GM21619 (cell line): Measurements from ENCODE around the gene SARS2.
"Not testable (repeated sequence)": the region's sequence is repeated elsewhere in the genome, so short reads cannot be mapped to it uniquely, and the experiment has no call there.

Source experiments
- ATAC-seq: cut with Tn5 transposase; IDR thresholded peaks from one replicate; pipeline ENCODE4 v1.9.1; 2021; ENCODE audit not compliant: unreplicated experiment

SARS2 gene

GRCh38 chr19:38946229-38947010, 15.9 kb upstream of the SARS2 start:
- no peak for ATAC-seq

- ATAC-seq, result no peak
Measured at GRCh38 chr19:38945562-38946228, 15.1 kb upstream of the SARS2 start.

- no peak for ATAC-seq
Measured at GRCh38 chr19:38944981-38945506, 14.5 kb upstream of the SARS2 start.

- no peak for ATAC-seq
Measured at GRCh38 chr19:38942471-38943181, 12.1 kb upstream of the SARS2 start.

DNA sequence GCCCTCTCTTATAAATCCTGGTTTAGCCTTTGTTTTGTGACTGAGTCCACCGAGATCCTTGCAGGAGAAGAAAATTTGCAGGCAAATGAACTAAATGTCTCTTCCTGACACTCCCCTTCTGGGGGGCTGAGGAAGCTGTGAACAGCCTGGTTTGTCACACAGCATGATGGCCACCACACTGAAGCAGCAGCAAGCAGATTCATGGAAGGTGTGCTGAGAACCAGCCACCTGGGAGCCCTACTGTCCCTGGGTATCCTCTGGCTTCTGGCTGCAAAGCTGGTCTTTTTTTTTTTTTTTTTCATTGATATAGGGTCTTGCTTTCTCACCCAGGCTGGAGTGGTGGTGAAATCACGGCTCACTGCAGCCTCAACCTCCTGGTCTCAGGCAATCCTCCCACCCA, 11.4 kb upstream of the SARS2 start:
- no peak for ATAC-seq

- ATAC-seq, result not testable (repeated sequence)
Measured at GRCh38 chr19:38941466-38941865, 10.9 kb upstream of the SARS2 start.

DNA sequence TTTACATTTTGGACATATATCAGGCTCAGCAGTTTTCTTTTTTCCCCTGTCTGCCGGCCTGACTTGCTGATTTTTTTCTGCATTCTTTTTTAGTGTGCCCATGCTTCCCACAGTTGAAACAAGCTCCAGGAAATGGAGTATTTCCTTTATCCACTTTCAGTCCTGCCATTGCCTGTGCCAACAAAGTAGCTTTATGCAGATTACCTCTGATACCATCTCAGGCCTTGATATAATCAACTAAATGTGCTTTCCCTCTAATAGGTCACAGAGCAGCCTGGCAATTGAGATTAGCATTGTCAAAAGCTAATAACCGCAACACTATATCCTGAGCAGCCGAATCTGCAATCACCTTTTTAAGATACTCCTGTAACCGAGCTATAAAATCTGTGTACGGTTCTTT, 9.4 kb upstream of the SARS2 start:
- ATAC-seq, result no peak

GRCh38 chr19:38933544-38933943, 3.0 kb upstream of the SARS2 start:
- ATAC-seq, result no peak

- no peak for ATAC-seq
Measured at GRCh38 chr19:38932425-38933179, 2.0 kb upstream of the SARS2 start.

- ATAC-seq, result no peak
Measured at GRCh38 chr19:38931521-38931793, 894 bp upstream of the SARS2 start.

DNA sequence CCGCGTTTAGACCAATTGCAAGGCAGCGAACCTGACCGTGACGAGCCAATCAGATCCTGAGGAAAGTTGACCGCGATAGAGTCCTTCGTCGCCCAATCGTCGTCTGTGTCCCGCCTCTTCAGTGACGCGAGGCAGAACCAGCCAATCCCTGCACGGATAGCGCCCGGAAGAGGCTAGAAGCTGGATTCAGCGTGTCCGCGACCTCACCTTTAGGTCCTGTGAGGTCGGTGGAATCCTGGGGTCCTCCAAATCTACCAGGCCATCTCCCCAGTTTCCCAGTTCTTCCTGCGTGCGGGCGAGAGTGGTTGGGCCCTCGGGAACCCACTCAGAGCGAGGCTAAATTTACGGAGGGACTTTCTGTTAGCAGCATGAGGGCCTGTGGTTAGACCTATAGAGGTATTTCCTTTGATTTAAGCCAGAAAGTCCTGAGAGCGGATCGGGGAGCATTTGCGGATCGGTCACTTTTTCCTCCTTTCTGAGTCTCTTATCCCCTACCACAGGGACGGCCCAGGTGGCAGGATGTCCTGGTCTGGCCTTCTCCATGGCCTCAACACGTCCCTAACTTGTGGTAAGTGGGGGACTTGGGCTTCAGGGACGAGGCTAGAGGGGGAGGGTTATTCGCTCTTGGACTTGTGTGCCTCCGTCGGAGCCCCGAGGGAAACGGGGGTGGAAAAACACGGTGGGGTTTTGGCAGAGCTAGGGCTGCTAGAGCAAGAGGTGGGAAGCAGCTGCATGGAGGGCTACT, 385 bp upstream of the SARS2 start, which contains the start of gene MRPS12:
TSS of gene MRPS12 (plus strand) at position 169 of the 745 bp plus-strand sequence. CDS start at position 520, 351 bp downstream.
- ATAC-seq, result peak; percentile 86

- no peak for ATAC-seq
Measured at GRCh38 chr19:38928391-38929001, 2.1 kb downstream of the SARS2 start.

GRCh38 chr19:38924388-38924787, 6.2 kb downstream of the SARS2 start:
- ATAC-seq, result no peak

DNA sequence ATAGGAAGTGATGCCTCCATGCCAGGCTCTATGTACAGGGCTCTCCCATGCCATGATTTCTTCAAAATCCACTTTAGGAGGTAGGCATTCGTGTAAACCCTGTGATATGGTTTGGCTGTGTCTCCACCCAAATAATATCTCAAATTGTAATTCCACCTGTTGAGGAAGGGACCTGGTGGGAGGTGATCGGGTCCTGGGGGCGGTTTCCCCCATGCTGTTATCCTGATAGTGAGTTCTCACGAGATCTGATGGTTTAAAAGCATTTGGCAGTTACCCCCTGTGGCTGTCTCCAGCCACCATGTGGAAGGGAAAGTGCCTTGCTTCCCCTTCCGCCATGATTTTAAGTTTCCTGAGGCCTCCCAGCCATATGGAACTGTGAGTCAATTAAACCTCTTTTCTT, 8.1 kb downstream of the SARS2 start:
- ATAC-seq, result no peak

DNA sequence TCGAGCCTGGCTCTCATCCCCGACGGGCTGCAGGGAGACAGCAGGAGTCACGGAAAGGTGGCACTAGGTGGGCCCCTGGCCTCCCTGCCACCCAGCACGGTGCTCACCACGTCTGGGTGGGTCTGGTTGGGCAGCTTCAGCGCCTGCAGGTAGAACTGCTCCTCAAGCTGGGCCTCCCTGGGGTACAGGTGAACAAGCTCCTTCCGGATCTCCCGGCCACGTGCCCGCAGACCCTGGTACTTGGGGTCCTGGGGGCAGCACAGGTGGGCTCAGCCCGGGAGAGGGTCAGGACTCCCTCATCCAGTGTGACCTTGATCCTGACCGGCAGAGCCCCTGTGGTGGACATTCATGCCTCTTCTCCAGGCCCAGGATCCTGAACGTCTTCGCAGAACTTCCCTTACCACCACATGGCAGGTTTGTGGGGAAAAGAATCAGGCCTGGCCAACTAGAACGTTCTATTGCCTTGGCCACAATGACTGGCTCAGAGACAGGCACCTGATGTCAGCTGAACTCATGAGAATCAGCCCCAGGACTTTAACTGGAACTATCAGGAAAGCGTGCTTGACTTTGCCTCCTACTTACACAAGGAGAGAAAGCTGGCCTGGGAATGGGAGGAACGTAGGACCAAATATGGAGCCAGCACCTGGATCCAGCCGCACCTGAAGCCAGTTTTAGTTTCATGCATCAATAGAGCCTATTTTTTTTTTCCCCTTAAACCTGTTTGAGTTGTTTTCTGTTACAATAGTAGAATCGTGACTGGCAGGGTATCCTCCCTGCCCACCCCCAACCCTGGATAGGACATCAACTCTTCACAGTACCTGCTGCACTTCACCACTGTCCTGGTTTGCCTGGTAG, 8.9 kb downstream of the SARS2 start:
- no peak for ATAC-seq

DNA sequence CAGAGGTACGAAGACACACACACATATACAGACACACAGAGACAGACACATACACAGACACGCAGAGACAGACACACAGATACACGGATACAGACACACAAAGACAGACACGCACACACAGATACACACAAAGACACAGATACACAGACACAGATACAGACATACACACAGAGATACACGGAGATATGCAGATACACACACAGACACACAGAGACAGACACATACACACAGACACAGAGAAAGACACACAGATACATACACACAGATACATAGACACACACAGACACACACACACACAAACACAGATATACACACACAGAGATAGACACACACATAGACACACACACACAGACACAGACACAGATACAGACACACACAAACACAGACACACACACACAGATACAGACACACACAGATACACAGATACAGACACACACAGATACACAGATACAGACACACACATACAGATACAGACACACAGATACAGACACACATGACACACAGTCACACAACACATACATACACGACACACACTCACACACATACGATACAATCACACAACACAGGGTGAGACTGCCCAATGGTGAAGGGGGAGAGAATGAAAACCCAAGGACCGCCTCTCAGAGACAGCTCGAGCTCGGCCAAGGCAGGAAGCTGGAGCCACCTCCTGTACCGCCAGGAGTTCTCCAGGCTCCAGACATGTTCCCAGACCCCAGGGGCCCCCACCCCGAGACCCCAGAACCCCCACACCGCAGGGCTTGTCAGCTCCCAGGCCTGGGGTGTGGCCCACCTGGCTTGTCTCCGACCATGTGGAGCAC, 9.8 kb downstream of the SARS2 start:
- no peak for ATAC-seq

- ATAC-seq, result no peak
Measured at GRCh38 chr19:38919837-38920601, 10.5 kb downstream of the SARS2 start.
